H9 (cell line): Measurements from ENCODE around the gene PLXNB2. TPM values are rescaled to one million over a fixed set of nuclear protein-coding genes. Genes with fewer than 3 reads are reported as not detected.

ENCODE experiments used
- DNase-seq: peaks from one replicate; pipeline ENCODE4 v3.0.0-alpha.2; 2017
- H2AFZ ChIP-seq: one replicate; pipeline ENCODE4 v1.6.1; 2013; ENCODE audit warnings: mild to moderate bottlenecking, low read length, control low read depth, moderate library complexity
- H2AK5ac ChIP-seq: 2 replicates; pipeline ENCODE4 v1.6.1; 2013; ENCODE audit warnings: low read length, control low read depth, mixed read lengths; ENCODE audit not compliant: insufficient read length
- H2BK120ac ChIP-seq: one replicate; pipeline ENCODE4 v1.6.1; 2013; ENCODE audit warnings: low read depth, mild to moderate bottlenecking, low read length, control low read depth, inconsistent platforms; ENCODE audit not compliant: poor library complexity, severe bottlenecking
- H2BK12ac ChIP-seq: 2 replicates; pipeline ENCODE4 v1.6.1; 2013; ENCODE audit warnings: low read length, control low read depth, mixed read lengths, low read depth; ENCODE audit not compliant: insufficient read length
- H2BK15ac ChIP-seq: 2 replicates; pipeline ENCODE4 v1.6.1; 2013; ENCODE audit warnings: low read depth, low read length, control low read depth
- H2BK20ac ChIP-seq: one replicate; pipeline ENCODE4 v1.6.1; 2013; ENCODE audit warnings: low read depth, mild to moderate bottlenecking, low read length, control low read depth, inconsistent platforms; ENCODE audit not compliant: poor library complexity, severe bottlenecking
- H2BK5ac ChIP-seq: 2 replicates; pipeline ENCODE4 v1.6.1; 2013; ENCODE audit warnings: low read length, control low read depth, mixed read lengths; ENCODE audit not compliant: insufficient read length
- H3K14ac ChIP-seq: 2 replicates; pipeline ENCODE4 v1.6.1; 2013; ENCODE audit warnings: low read length, control low read depth; ENCODE audit not compliant: insufficient read depth
- H3K18ac ChIP-seq: 2 replicates; pipeline ENCODE4 v1.6.1; 2013; ENCODE audit warnings: low read depth, mild to moderate bottlenecking, mixed read lengths, low read length, control low read depth; ENCODE audit not compliant: insufficient read length
- H3K23ac ChIP-seq: 2 replicates; pipeline ENCODE4 v1.6.1; 2013; ENCODE audit warnings: low read length, control low read depth, mixed read lengths, low read depth; ENCODE audit not compliant: insufficient read length
- H3K23me2 ChIP-seq: 2 replicates; pipeline ENCODE4 v1.6.1; 2013; ENCODE audit warnings: low read depth, mild to moderate bottlenecking, mixed read lengths, low read length, control low read depth; ENCODE audit not compliant: insufficient read length, poor library complexity, severe bottlenecking
- H3K27ac ChIP-seq: 2 replicates; pipeline ENCODE4 v1.5.1; 2013; ENCODE audit warnings: low read length, control low read depth, mixed read lengths, low read depth; ENCODE audit not compliant: insufficient read length
- H3K27me3 ChIP-seq: 2 replicates; pipeline ENCODE4 v1.6.1; 2013; ENCODE audit warnings: low read length, control low read depth, inconsistent platforms; ENCODE audit not compliant: insufficient read depth
- H3K4ac ChIP-seq: 2 replicates; pipeline ENCODE4 v1.6.1; 2013; ENCODE audit warnings: low read depth, mild to moderate bottlenecking, control low read depth, inconsistent platforms, low read length, moderate library complexity
- H3K4me1 ChIP-seq: 2 replicates; pipeline ENCODE4 v1.6.1; 2013; ENCODE audit warnings: low read length, control low read depth, inconsistent platforms; ENCODE audit not compliant: insufficient read depth
- H3K4me2 ChIP-seq: 2 replicates; pipeline ENCODE4 v1.6.1; 2013; ENCODE audit warnings: low read length, control low read depth, mixed read lengths; ENCODE audit not compliant: insufficient read length, insufficient read depth
- H3K56ac ChIP-seq: 2 replicates; pipeline ENCODE4 v1.6.1; 2013; ENCODE audit warnings: low read depth, mild to moderate bottlenecking, mixed read lengths, low read length, control low read depth; ENCODE audit not compliant: insufficient read length
- H3K79me1 ChIP-seq: 2 replicates; pipeline ENCODE4 v1.6.1; 2013; ENCODE audit warnings: low read depth, mild to moderate bottlenecking, moderate library complexity, low read length, control low read depth, inconsistent platforms; ENCODE audit not compliant: insufficient read depth, poor library complexity, severe bottlenecking
- H3K79me2 ChIP-seq: 2 replicates; pipeline ENCODE4 v1.6.1; 2013; ENCODE audit warnings: low read length, control low read depth, inconsistent platforms; ENCODE audit not compliant: insufficient read depth
- H3K9ac ChIP-seq: 2 replicates; pipeline ENCODE4 v1.6.1; 2013; ENCODE audit warnings: low read length, control low read depth, mixed read lengths; ENCODE audit not compliant: insufficient read length; ENCODE audit errors: extremely low read depth
- H3K9me3 ChIP-seq: one replicate; pipeline ENCODE4 v1.6.1; 2013; ENCODE audit warnings: low read depth, low read length, inconsistent platforms; ENCODE audit not compliant: control insufficient read depth
- H3T11ph ChIP-seq: one replicate; pipeline ENCODE4 v1.6.1; 2013; ENCODE audit warnings: mild to moderate bottlenecking, low read length, control low read depth, inconsistent platforms
- H4K20me1 ChIP-seq: one replicate; pipeline ENCODE4 v1.6.1; 2013; ENCODE audit not compliant: control insufficient read depth, insufficient read length, insufficient read depth
- H4K5ac ChIP-seq: 2 replicates; pipeline ENCODE4 v1.6.1; 2013; ENCODE audit warnings: low read depth, mild to moderate bottlenecking, mixed read lengths, low read length, control low read depth; ENCODE audit not compliant: insufficient read length
- H4K8ac ChIP-seq: replicated peaks from 2 replicates; pipeline ENCODE4 v1.6.1; 2013; ENCODE audit warnings: low read length, control low read depth, mixed read lengths, low read depth; ENCODE audit not compliant: insufficient read length
- H4K91ac ChIP-seq: 2 replicates; pipeline ENCODE4 v1.6.1; 2013; ENCODE audit warnings: low read depth, mild to moderate bottlenecking, moderate library complexity, mixed read lengths, low read length, control low read depth; ENCODE audit not compliant: insufficient read length
- H3K27ac Mint-ChIP-seq, 3 experiments: 2 replicates in 2 of 3; 3 replicates in 1 of 3; pipeline ENCODE4 v1.8.0; 2020 to 2021; ENCODE audit warnings: mixed read lengths in 3 of 3, mild to moderate bottlenecking in 1 of 3, moderate library complexity in 1 of 3
- H3K27me3 Mint-ChIP-seq: 2 replicates; pipeline ENCODE4 v1.8.0; 2021; ENCODE audit warnings: low read depth, mild to moderate bottlenecking, moderate library complexity, mixed read lengths
- H3K36me3 Mint-ChIP-seq, 3 experiments: 2 replicates in 2 of 3; 3 replicates in 1 of 3; pipeline ENCODE4 v1.8.0; 2020 to 2021; ENCODE audit warnings: low read depth in 3 of 3, mixed read lengths in 3 of 3; ENCODE audit not compliant: insufficient read depth in 1 of 3
- H3K4me1 Mint-ChIP-seq, 2 experiments: 2 replicates each; pipeline ENCODE4 v1.8.0; 2020; ENCODE audit warnings: mixed read lengths in 2 of 2
- H3K4me3 Mint-ChIP-seq, 2 experiments: 2 replicates in 1 of 2; 3 replicates in 1 of 2; pipeline ENCODE4 v1.8.0; 2020 to 2021; ENCODE audit warnings: mild to moderate bottlenecking in 2 of 2, mixed read lengths in 2 of 2, moderate library complexity in 1 of 2
- H3K9me3 Mint-ChIP-seq, 2 experiments: 2 replicates in 1 of 2; 3 replicates in 1 of 2; pipeline ENCODE4 v1.8.0; 2020; ENCODE audit warnings: mild to moderate bottlenecking in 2 of 2, mixed read lengths in 2 of 2, moderate library complexity in 1 of 2
- CTCF ChIP-seq: fragments of 200-600 bp; sonication (generic); conservative IDR thresholded peaks from 3 replicates; pipeline ENCODE4 v1.8.0; 2021; ENCODE audit warnings: antibody characterized with exemption, mild to moderate bottlenecking
- WGBS: extraction: QIAGEN DNeasy Blood & Tissue Kit; methylation state at CpG from one replicate; pipeline ENCODE4 v1.1.7; 2013; ENCODE audit warnings: missing lambda C conversion rate, low lambda C conversion rate, mixed read lengths; ENCODE audit not compliant: insufficient read length; ENCODE audit errors: extremely low coverage; 5-methylcytosine and 5-hydroxymethylcytosine counted together
- total RNA-seq: library from RNA; stranded (reverse); gene quantifications from 2 replicates; pipeline ENCODE4 v1.2.1, GENCODE V29; 2021

Gene PLXNB2
- total RNA-seq, 1 experiment from 2014 or later: 87.6 TPM

- Mint-ChIP-seq H3K27ac (no peak overlapping the region; a peak in 1 of 7 replicates), H3K4me1 (no peaks in the 10 kb centered on the region), H3K36me3 (peaks cover 20 to 49% (median 35%) of the 10 kb centered on the region in 3 experiments), H3K9me3 (peaks cover 0 to 2% of the 10 kb centered on the region in 2 experiments; a peak in 1 of 5 replicates), H3K27me3 (no peaks in the 10 kb centered on the region), H3K4me3 (no peak overlapping the region)
- Histone ChIP-seq H2BK120ac (no peak overlapping the region), H3K56ac (no peak overlapping the region), H3T11ph (no peak overlapping the region), H2BK15ac (no peak overlapping the region), H3K23me2 (no peaks in the 10 kb centered on the region), H4K8ac (no peak overlapping the region), H3K27me3 (no peaks in the 10 kb centered on the region), H3K4me2 (no peak overlapping the region), H2BK5ac (no peak overlapping the region), H2BK20ac (no peak overlapping the region), H3K14ac (no peak overlapping the region), H3K79me2 (no peaks in the 10 kb centered on the region), H3K4me1 (no peaks in the 10 kb centered on the region), H3K4ac (no peak overlapping the region), H3K23ac (no peak overlapping the region), H3K27ac (no peak overlapping the region), H4K5ac (no peak overlapping the region), H2BK12ac (no peak overlapping the region), H3K79me1 (no peaks in the 10 kb centered on the region), H4K20me1 (no peaks in the 10 kb centered on the region), H3K9me3 (no peaks in the 10 kb centered on the region), H2AFZ (no peak overlapping the region), H3K18ac (no peak overlapping the region), H2AK5ac (no peak overlapping the region), H4K91ac (no peak overlapping the region), H3K9ac (no peak overlapping the region)
- WGBS: no CpG with 5 or more reads among the region's 24 CpGs
- TF ChIP-seq CTCF: no peak
- no peak for DNase-seq
Measured at GRCh38 chr22:50225200-50225969, 82.1 kb downstream of the PLXNB2 start.

Other genes starting within 250 kb of the PLXNB2 start
- not detected in 2 replicates for gene TTLL8, start 249.3 kb downstream of the PLXNB2 start, total RNA-seq
- gene MLC1, start 222.2 kb downstream of the PLXNB2 start, total RNA-seq: not detected in 2 replicates
- not detected in 2 replicates for gene MOV10L1, start 217.6 kb downstream of the PLXNB2 start, total RNA-seq
- 6.7 and 8.0 TPM in 2 replicates for gene PANX2, start 136.9 kb downstream of the PLXNB2 start, total RNA-seq
- gene TRABD, start 121.7 kb downstream of the PLXNB2 start, total RNA-seq: 46.3 and 47.8 TPM in 2 replicates
- gene SELENOO, start 106.6 kb downstream of the PLXNB2 start, total RNA-seq: 19.0 and 20.4 TPM in 2 replicates
- gene TUBGCP6, start 62.6 kb downstream of the PLXNB2 start, total RNA-seq: 28.4 and 29.0 TPM in 2 replicates
- gene HDAC10, start 56.4 kb downstream of the PLXNB2 start, total RNA-seq: 41.1 and 45.0 TPM in 2 replicates
- gene MAPK12, start 46.0 kb downstream of the PLXNB2 start, total RNA-seq: 31.3 and 32.3 TPM in 2 replicates
- gene MAPK11, start 37.3 kb downstream of the PLXNB2 start, total RNA-seq: 1.5 and 2.1 TPM in 2 replicates
- 1.0 and 1.5 TPM in 2 replicates for gene DENND6B, start 19.4 kb upstream of the PLXNB2 start, total RNA-seq
- 41.2 and 42.6 TPM in 2 replicates for gene PPP6R2, start 35.7 kb upstream of the PLXNB2 start, total RNA-seq
- 69.8 and 72.0 TPM in 2 replicates for gene SBF1, start 167.4 kb upstream of the PLXNB2 start, total RNA-seq
- 11.4 and 11.9 TPM in 2 replicates for gene ADM2, start 173.9 kb upstream of the PLXNB2 start, total RNA-seq
- 1.4 and 1.5 TPM in 2 replicates for gene MIOX, start 179.2 kb upstream of the PLXNB2 start, total RNA-seq
- 43.6 and 46.0 TPM in 2 replicates for gene LMF2, start 200.1 kb upstream of the PLXNB2 start, total RNA-seq
- gene NCAPH2, start 200.6 kb upstream of the PLXNB2 start, total RNA-seq: 76.2 and 78.1 TPM in 2 replicates
- 3.3 and 3.4 TPM in 2 replicates for gene SCO2, start 218.0 kb upstream of the PLXNB2 start, total RNA-seq
- 0.61 and 1.0 TPM in 2 replicates for gene TYMP, start 222.4 kb upstream of the PLXNB2 start, total RNA-seq
- gene KLHDC7B, start 238.3 kb upstream of the PLXNB2 start, total RNA-seq: not detected in 2 replicates